Activated naive CD4-positive, alpha-beta T cell treated with anti-CD3 and anti-CD28 coated beads for 36 hours (primary cell): ENCODE measurements around the gene RASGRP3. TPM values are rescaled to one million over a fixed set of nuclear protein-coding genes. Genes with fewer than 3 reads are reported as not detected.

ENCODE experiments used
- CTCF ChIA-PET: fragments of 350-600 bp; sonication (Branson Sonifier 250); formaldehyde crosslinking; loops from one replicate; lab custom pipeline; 2021; ENCODE audit warnings: antibody characterized with exemption; lab: Charles Lee
- DNase-seq: peaks from one replicate; pipeline ENCODE4 v3.0.0-alpha.2; 2020
- H3K27ac Mint-ChIP-seq: one replicate; pipeline ENCODE4 v1.8.0; 2021; ENCODE audit warnings: mild to moderate bottlenecking, mixed read lengths
- H3K27me3 Mint-ChIP-seq: one replicate; pipeline ENCODE4 v1.8.0; 2021; ENCODE audit warnings: low read depth, mixed read lengths
- H3K36me3 Mint-ChIP-seq: one replicate; pipeline ENCODE4 v1.8.0; 2021; ENCODE audit warnings: low read depth, mixed read lengths
- H3K4me1 Mint-ChIP-seq: one replicate; pipeline ENCODE4 v1.8.0; 2021; ENCODE audit warnings: low read depth, mixed read lengths
- H3K4me3 Mint-ChIP-seq: one replicate; pipeline ENCODE4 v1.8.0; 2021; ENCODE audit warnings: mild to moderate bottlenecking, moderate library complexity, mixed read lengths
- H3K9me3 Mint-ChIP-seq: one replicate; pipeline ENCODE4 v1.8.0; 2021; ENCODE audit warnings: mixed read lengths
- intact Hi-C: fragments of 100-400 bp; cut with micrococcal nuclease; formaldehyde crosslinking; loops from one replicate; pipeline ENCODE4 v1.15.1; 2023
- total RNA-seq, 2 experiments: library from RNA; stranded (reverse); gene quantifications; one replicate each; pipeline ENCODE4 v1.2.3, GENCODE V29; 2021

Gene RASGRP3
- total RNA-seq, 2 experiments from 2014 or later = 1.9 to 2.3 TPM

DNA sequence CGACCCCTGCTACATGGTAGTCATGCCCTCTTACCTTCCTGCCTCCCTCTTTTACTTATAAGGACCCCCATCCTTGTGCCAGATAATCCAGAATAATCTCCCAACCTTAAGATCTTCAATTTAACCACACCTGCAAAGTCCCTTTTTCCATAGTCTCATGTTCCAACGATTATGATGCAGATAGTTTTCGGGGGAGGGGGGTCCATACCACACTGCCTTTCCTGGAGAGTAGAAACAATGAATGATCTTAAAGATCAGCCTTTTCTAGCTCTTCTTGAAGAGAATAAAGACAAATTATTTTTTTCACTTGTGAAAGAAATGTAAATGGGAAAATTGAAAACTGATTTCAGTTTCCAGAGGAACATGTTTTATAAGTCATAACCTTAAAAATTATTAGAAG lies 127.0 kb downstream of the RASGRP3 start:
- intact Hi-C loops = no loop called here
- no peaks in the 10 kb centered on the region for H3K36me3 Mint-ChIP-seq
- no peaks in the 10 kb centered on the region for H3K9me3 Mint-ChIP-seq
- no peak overlapping the region for H3K4me3 Mint-ChIP-seq
- H3K4me1 Mint-ChIP-seq = peaks cover 2% of the 10 kb centered on the region
- no peaks in the 10 kb centered on the region for H3K27me3 Mint-ChIP-seq
- CTCF ChIA-PET = no interaction called here
- DNase-seq = no peak
- no peak overlapping the region for H3K27ac Mint-ChIP-seq

DNA sequence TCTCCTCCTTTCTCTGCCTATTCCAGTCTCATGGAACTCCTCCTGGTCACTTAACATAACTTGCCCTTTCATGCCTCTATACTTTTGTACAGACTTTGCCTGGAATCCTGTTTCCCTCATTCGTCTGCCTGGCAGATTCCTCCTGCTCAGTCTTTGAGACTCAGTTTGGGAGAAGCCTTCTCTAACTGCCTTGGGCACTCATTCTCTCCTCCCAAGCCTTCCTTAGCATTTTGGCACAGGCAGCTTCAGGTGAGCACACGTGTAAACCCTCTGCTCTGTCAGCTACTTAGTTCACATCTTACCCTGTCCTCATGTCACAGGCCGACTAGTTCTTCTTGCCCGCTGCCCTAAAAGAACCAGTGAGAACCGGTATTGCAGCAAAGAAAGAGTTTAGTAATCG lies 128.6 kb downstream of the RASGRP3 start:
- no peaks in the 10 kb centered on the region for H3K27me3 Mint-ChIP-seq
- CTCF ChIA-PET = no interaction called here
- no peaks in the 10 kb centered on the region for H3K9me3 Mint-ChIP-seq
- intact Hi-C loops = no loop called here
- no peak for DNase-seq
- H3K36me3 Mint-ChIP-seq = no peaks in the 10 kb centered on the region
- no peak overlapping the region for H3K4me3 Mint-ChIP-seq
- no peak overlapping the region for H3K27ac Mint-ChIP-seq
- H3K4me1 Mint-ChIP-seq = no peaks in the 10 kb centered on the region

DNA sequence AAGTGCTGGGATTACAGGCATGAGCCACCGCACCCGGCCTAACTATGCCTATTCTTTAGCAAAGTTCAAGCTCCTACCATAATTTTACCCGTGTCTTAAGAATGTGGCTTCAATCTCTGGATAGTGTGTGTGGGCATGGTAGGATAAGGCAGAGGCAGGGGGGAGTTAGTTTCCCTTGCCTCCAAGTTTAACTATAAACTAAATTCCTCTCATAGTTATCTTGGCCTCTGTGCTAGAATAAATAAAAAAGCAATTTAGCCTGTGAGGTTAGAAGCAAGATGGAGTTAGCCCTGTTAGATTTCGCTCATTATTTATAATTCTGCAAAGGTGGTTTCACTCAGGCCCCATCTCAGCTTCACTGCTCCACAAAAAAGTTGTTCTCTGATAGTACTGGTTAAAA lies 129.7 kb downstream of the RASGRP3 start:
- no peak overlapping the region for H3K4me3 Mint-ChIP-seq
- CTCF ChIA-PET = no interaction called here
- no peaks in the 10 kb centered on the region for H3K9me3 Mint-ChIP-seq
- DNase-seq = no peak
- H3K27ac Mint-ChIP-seq = no peak overlapping the region
- no peaks in the 10 kb centered on the region for H3K27me3 Mint-ChIP-seq
- no peaks in the 10 kb centered on the region for H3K4me1 Mint-ChIP-seq
- peaks cover 2% of the 10 kb centered on the region for H3K36me3 Mint-ChIP-seq
- intact Hi-C loops = no loop called here

DNA sequence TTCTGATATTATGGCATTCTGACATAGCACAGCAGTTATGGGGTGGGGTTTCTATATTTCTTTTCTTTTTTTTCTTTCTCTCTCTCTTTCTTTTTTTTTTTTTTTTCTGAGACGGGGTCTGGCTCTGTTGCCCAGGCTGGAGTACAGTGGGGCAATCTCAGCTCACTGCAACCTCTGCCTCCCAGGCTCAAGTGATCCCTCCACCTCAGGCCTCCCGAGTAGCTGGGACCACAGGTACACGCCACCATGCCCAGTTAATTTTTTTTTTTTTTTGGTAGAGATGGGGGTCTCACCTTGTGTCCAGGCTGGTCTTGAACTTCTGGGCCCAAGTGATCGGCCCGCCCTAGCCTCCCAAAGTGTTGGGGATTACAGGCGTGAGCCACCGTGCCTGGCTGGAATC lies 130.2 kb downstream of the RASGRP3 start:
- no peaks in the 10 kb centered on the region for H3K9me3 Mint-ChIP-seq
- CTCF ChIA-PET = interaction anchor here (0.8 kb wide), 1 partner anchor 195 kb away, joined by 3 read pairs; no protein-coding TSS in a partner anchor
- DNase-seq = no peak
- no peak overlapping the region for H3K4me3 Mint-ChIP-seq
- intact Hi-C loops = no loop called here
- peaks cover 2% of the 10 kb centered on the region for H3K36me3 Mint-ChIP-seq
- H3K27ac Mint-ChIP-seq = no peak overlapping the region
- H3K27me3 Mint-ChIP-seq = no peaks in the 10 kb centered on the region
- H3K4me1 Mint-ChIP-seq = no peaks in the 10 kb centered on the region

DNA sequence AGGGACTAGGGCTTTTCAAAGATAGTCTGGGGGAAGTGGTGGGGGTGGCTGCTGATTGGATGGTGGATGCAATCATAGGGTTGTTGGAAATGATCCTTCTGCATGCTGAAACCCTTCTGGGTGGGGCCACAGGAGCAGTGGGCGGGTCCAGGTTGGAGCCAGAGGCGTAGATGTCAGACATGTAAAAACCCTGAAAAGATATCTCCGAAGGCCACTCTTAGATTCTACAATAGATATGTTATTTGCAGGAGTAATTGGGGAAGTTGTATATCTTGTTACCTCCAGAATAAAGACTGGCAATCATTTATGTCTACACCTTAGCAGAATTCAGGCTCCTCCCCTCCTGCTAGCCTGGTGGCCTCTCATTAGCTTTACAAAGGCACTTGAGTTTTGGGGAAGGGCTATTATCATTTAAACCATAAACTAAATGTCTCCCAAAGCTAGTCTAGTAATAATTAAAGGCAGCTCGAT lies 130.8 kb downstream of the RASGRP3 start:
- Mint-ChIP-seq H3K9me3 (no peaks in the 10 kb centered on the region), H3K27ac (no peak overlapping the region), H3K36me3 (peaks cover 2% of the 10 kb centered on the region), H3K4me1 (no peaks in the 10 kb centered on the region), H3K4me3 (no peak overlapping the region), H3K27me3 (no peaks in the 10 kb centered on the region)
- DNase-seq = no peak
- intact Hi-C loops = no loop called here
- CTCF ChIA-PET = interaction anchor here (0.8 kb wide), 1 partner anchor 196 kb away, joined by 3 read pairs; no protein-coding TSS in a partner anchor

DNA sequence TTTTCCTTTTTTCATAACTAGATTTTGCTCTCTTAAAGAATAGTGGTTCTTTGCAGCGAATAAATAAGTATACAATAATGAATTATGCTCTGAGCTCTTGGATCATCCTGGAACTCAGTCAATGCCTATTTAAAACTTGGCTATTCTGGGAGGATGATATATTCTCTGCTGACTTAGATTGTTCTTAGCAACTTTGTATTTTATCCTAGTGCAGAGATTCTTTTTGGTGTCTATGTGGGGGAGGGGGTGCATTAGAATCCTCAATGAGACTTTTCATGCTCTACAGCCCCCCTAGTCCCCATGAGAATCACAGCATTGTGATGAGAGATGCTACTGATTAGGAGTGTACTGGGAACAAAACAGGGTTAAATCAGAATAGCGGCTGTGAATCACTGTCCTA lies 131.5 kb downstream of the RASGRP3 start:
- no peak overlapping the region for H3K4me3 Mint-ChIP-seq
- H3K4me1 Mint-ChIP-seq = no peaks in the 10 kb centered on the region
- intact Hi-C loops = no loop called here
- H3K9me3 Mint-ChIP-seq = no peaks in the 10 kb centered on the region
- H3K36me3 Mint-ChIP-seq = peaks cover 2% of the 10 kb centered on the region
- no peak overlapping the region for H3K27ac Mint-ChIP-seq
- DNase-seq = no peak
- no peaks in the 10 kb centered on the region for H3K27me3 Mint-ChIP-seq
- CTCF ChIA-PET = no interaction called here

DNA sequence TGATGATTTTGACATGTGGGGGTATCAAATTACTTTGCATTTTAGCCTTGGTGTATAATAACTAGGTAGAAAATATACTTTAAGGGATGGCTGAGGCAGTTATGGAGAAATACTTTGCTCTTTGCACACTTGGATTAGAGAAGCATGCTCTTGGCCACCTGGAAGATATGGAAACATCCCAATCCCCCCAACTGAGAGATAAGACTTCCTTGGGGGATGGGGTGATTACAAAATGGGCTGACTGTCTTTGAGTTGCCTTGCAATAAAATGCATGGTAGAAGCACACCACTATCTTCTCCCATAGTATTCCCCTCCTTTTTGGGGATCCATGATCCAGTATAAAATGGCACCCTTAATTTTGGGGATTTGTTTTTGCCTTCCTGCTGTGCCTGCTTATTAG lies 137.7 kb downstream of the RASGRP3 start:
- no peak for DNase-seq
- Mint-ChIP-seq H3K36me3 (peaks cover 28% of the 10 kb centered on the region), H3K4me1 (no peaks in the 10 kb centered on the region), H3K4me3 (no peak overlapping the region), H3K27ac (no peak overlapping the region), H3K27me3 (no peaks in the 10 kb centered on the region), H3K9me3 (peaks cover 15% of the 10 kb centered on the region)
- intact Hi-C loops = no loop called here
- CTCF ChIA-PET = no interaction called here

Other genes with a start within 250 kb of the RASGRP3 start
- gene FAM98A, start 122.7 kb downstream of the RASGRP3 start, total RNA-seq = 10 to 100 TPM; 45.4 to 46.1 TPM